ENCODE measurements around the gene KRT15.
"Not testable (repeated sequence)": the region's sequence is repeated elsewhere in the genome, so short reads cannot be mapped to it uniquely, and the experiment has no call there.

Gene KRT15

DNA sequence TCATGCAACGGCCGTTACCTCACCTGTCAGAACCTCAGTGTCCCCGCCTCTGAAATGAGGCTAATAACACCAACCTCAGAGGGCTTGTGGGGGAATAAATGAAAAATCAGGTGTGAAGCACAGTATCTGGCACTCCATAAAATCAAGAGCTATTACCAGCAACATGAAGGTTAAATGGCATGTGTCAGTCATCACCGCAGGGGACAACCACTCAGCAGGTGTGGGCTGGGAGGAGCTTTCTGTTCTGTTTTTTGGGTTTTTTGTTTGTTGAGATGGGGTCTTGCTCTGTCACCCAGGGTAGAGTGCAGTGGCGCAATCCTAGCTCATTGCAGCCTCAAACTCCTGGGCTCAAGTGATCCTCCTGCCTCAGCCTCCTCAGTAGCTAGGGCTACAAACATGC lies 26.2 kb upstream of the KRT15 start:
- ATAC-seq (ENCODE audit: low read depth), result no peak

DNA sequence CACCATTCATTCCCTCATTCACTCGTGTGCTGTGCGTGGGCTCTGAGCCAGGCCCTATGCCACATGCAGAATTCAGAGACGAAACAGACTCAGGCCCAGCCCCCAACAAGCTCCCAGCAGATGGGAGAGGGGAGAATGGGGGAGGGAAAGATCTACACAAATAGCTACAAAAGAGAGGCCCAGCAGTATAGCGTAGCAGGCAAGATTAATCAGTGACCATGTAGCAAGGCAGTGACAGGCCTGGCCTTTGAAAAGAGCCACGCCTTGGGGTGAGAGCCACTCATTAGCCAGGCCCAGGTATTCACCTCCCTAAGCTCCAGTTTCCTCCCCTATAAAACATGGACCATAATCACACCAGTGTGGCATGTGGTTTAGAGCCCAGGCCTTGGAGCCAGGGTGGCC lies 25.8 kb upstream of the KRT15 start:
- no peak overlapping the region for H3K4me3 ChIP-seq (ENCODE audit: severe bottlenecking)
- no peak for ATAC-seq (ENCODE audit: low read depth)
- H3K27me3 ChIP-seq (ENCODE audit: insufficient read depth, poor library complexity, severe bottlenecking), result no peaks in the 10 kb centered on the region
- peaks cover 29% of the 10 kb centered on the region for H3K4me1 ChIP-seq (ENCODE audit: insufficient read depth, poor library complexity, severe bottlenecking)
- H3K36me3 ChIP-seq (ENCODE audit: low read depth), result no peaks in the 10 kb centered on the region
- no peak for DNase-seq (ENCODE audit: low spot score)
- TF ChIP-seq, protein P1, sequence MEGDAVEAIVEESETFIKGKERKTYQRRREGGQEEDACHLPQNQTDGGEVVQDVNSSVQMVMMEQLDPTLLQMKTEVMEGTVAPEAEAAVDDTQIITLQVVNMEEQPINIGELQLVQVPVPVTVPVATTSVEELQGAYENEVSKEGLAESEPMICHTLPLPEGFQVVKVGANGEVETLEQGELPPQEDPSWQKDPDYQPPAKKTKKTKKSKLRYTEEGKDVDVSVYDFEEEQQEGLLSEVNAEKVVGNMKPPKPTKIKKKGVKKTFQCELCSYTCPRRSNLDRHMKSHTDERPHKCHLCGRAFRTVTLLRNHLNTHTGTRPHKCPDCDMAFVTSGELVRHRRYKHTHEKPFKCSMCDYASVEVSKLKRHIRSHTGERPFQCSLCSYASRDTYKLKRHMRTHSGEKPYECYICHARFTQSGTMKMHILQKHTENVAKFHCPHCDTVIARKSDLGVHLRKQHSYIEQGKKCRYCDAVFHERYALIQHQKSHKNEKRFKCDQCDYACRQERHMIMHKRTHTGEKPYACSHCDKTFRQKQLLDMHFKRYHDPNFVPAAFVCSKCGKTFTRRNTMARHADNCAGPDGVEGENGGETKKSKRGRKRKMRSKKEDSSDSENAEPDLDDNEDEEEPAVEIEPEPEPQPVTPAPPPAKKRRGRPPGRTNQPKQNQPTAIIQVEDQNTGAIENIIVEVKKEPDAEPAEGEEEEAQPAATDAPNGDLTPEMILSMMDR (IDR thresholded peaks at IDR 0.05; ENCODE audit: poor library complexity, severe bottlenecking), result no peak
- H3K27ac ChIP-seq (ENCODE audit: poor library complexity, severe bottlenecking), result no peak overlapping the region
- H3K9me3 ChIP-seq (ENCODE audit: severe bottlenecking), result no peaks in the 10 kb centered on the region

More for the DNA sequence above, 26.2 kb upstream of the KRT15 start:
- no peak overlapping the region for H3K4me3 ChIP-seq (ENCODE audit: severe bottlenecking)
- H3K27ac ChIP-seq (ENCODE audit: poor library complexity, severe bottlenecking), result no peak overlapping the region
- no peaks in the 10 kb centered on the region for H3K9me3 ChIP-seq (ENCODE audit: severe bottlenecking)
- peaks cover 33% of the 10 kb centered on the region for H3K4me1 ChIP-seq (ENCODE audit: insufficient read depth, poor library complexity, severe bottlenecking)
- no peak for DNase-seq (ENCODE audit: low spot score)
- H3K27me3 ChIP-seq (ENCODE audit: insufficient read depth, poor library complexity, severe bottlenecking), result no peaks in the 10 kb centered on the region
- H3K36me3 ChIP-seq (ENCODE audit: low read depth), result no peaks in the 10 kb centered on the region
- TF ChIP-seq, protein P1 (IDR thresholded peaks at IDR 0.05; ENCODE audit: poor library complexity, severe bottlenecking), result no peak

DNA sequence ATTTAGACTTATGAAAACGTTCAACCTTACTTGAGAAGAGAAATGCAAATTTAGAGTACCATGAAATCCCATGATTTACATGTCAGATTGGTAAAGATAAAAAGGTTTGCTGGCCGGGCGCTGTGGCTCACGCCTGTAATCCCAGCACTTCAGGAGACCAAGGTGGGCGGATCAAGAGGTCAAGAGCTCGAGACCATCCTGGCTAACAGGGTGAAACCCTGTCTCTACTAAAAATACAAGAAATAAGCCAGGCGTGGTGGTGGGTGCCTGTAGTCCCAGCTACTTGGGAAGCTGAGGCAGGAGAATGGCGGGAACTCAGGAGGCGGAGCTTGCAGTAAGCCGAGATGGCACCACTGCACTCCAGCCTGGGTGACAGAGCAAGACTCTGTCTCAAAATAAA lies 24.1 kb upstream of the KRT15 start:
- not testable (repeated sequence) for ATAC-seq (ENCODE audit: low read depth); H3K4me3 ChIP-seq (ENCODE audit: severe bottlenecking); H3K36me3 ChIP-seq (ENCODE audit: low read depth); H3K9me3 ChIP-seq (ENCODE audit: severe bottlenecking); H3K27me3 ChIP-seq (ENCODE audit: insufficient read depth, poor library complexity, severe bottlenecking); DNase-seq (ENCODE audit: low spot score); H3K27ac ChIP-seq (ENCODE audit: poor library complexity, severe bottlenecking)
- H3K4me1 ChIP-seq (ENCODE audit: insufficient read depth, poor library complexity, severe bottlenecking), result peaks cover 26% of the 10 kb centered on the region

DNA sequence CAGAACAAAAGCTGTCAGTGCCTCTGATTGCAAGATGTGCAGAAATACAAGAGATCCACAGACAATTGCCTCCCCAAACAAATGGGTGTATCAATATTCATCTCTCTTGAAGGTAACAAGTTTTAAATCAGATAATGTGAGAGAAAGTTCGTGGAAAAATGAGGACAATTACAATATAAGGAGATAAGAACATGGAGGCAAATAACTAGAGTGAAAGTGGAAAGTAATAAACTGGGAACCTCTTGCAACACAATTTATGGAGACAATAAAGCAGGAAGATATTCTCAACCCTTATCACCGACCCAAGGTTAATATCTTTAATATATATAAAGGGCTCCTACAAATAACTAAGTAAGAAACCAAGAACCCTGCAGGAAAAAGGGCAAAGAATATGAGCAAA lies 23.7 kb upstream of the KRT15 start:
- H3K4me1 ChIP-seq (ENCODE audit: insufficient read depth, poor library complexity, severe bottlenecking), result peaks cover 26% of the 10 kb centered on the region
- no peak for DNase-seq (ENCODE audit: low spot score)
- no peak for ATAC-seq (ENCODE audit: low read depth)
- TF ChIP-seq, protein P1 (IDR thresholded peaks at IDR 0.05; ENCODE audit: poor library complexity, severe bottlenecking), result no peak
- H3K27ac ChIP-seq (ENCODE audit: poor library complexity, severe bottlenecking), result no peak overlapping the region
- H3K36me3 ChIP-seq (ENCODE audit: low read depth), result no peaks in the 10 kb centered on the region
- H3K4me3 ChIP-seq (ENCODE audit: severe bottlenecking), result no peak overlapping the region
- no peaks in the 10 kb centered on the region for H3K27me3 ChIP-seq (ENCODE audit: insufficient read depth, poor library complexity, severe bottlenecking)
- H3K9me3 ChIP-seq (ENCODE audit: severe bottlenecking), result no peaks in the 10 kb centered on the region

DNA sequence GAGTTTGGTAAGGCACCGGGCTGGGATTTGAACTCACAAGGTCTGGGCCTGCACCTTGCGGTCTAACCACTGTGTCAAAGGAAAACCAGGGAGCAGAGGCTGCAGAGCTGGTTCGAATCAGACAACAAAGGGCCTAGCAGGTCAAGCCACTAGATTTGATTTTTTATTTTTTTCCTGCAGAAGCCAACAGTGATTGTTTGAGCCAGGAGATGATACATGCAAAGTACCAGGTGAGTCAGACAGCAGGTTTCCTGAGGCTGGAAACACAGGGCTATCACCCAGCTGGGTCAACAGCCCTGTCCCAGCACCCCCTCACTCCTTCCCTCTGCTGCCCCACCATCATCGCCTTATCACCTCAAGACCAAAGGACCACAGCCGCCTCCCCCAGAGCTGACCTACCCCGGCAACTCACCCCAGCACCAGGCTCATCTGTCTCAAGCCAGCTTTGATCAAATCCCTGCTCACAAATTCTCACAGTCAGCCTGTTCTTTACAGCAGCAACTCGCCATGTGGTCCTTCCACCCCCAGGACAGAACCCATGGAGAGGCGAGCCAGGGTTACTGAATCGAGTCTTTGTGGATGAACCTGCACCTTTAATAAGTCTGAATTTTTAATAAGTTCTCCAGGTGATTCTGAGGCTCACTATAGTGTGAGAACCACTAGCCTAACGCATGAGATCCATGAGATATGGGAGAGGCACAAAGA lies 22.4 kb upstream of the KRT15 start:
- Histone ChIP-seq H3K9me3 (ENCODE audit: severe bottlenecking) (no peaks in the 10 kb centered on the region), H3K27ac (ENCODE audit: poor library complexity, severe bottlenecking) (no peak overlapping the region), H3K4me1 (ENCODE audit: insufficient read depth, poor library complexity, severe bottlenecking) (peaks cover 35% of the 10 kb centered on the region), H3K36me3 (ENCODE audit: low read depth) (no peaks in the 10 kb centered on the region), H3K27me3 (ENCODE audit: insufficient read depth, poor library complexity, severe bottlenecking) (no peaks in the 10 kb centered on the region), H3K4me3 (ENCODE audit: severe bottlenecking) (no peak overlapping the region)
- TF ChIP-seq, protein P1 (IDR thresholded peaks at IDR 0.05; ENCODE audit: poor library complexity, severe bottlenecking), result no peak
- DNase-seq (ENCODE audit: low spot score), result no peak
- ATAC-seq (ENCODE audit: low read depth), result peak; percentile 63

Data from RWPE2 (cell line).